OCI-LY1 (cell line): Measurements from ENCODE around the gene DSC2.

Experiments used
- CTCF ChIP-seq: fragments of 200-600 bp; sonication (generic), shearing (Covaris generic); IDR thresholded peaks from 2 replicates; pipeline ENCODE4 v1.5.1; 2017; ENCODE audit warnings: mild to moderate bottlenecking, antibody characterized with exemption, low read length, moderate library complexity, mixed read lengths
- EZH2 ChIP-seq: fragments of 200-600 bp; sonication (generic), shearing (Covaris generic); IDR thresholded peaks from 2 replicates; pipeline ENCODE4 v1.8.0; 2017; ENCODE audit warnings: borderline replicate concordance, mixed run types, mild to moderate bottlenecking, antibody characterized with exemption, low read length, moderate library complexity, mixed read lengths

- no peak for TF ChIP-seq CTCF
- no peak for TF ChIP-seq EZH2
These were observed 10.9 kb downstream of the DSC2 start for GRCh38 chr18:31091350-31091749.
